Neural crest cell (in vitro differentiated cells): ENCODE results near the gene DAB2IP. TPM values are rescaled to one million over a fixed set of nuclear protein-coding genes. Genes with fewer than 3 reads are reported as not detected.
A peak's percentile ranks its signal among the peaks of the same experiment; 100 is the strongest.

Experiments used
- DNase-seq: peaks from one replicate; pipeline ENCODE4 v3.0.0; 2021; ENCODE audit warnings: low read depth, mixed read lengths, low spot score
- H3K27ac Mint-ChIP-seq: one replicate; pipeline ENCODE4 v1.8.0; 2021; ENCODE audit warnings: mild to moderate bottlenecking, mixed read lengths; ENCODE audit not compliant: unreplicated experiment
- H3K27me3 Mint-ChIP-seq: 2 replicates; pipeline ENCODE4 v1.8.0; 2021; ENCODE audit warnings: low read depth, mild to moderate bottlenecking, mixed read lengths
- H3K36me3 Mint-ChIP-seq: 2 replicates; pipeline ENCODE4 v1.8.0; 2021; ENCODE audit warnings: low read depth, mild to moderate bottlenecking, mixed read lengths
- H3K4me1 Mint-ChIP-seq: 2 replicates; pipeline ENCODE4 v1.8.0; 2021; ENCODE audit warnings: mixed read lengths
- H3K4me3 Mint-ChIP-seq: one replicate; pipeline ENCODE4 v1.8.0; 2021; ENCODE audit warnings: mild to moderate bottlenecking, mixed read lengths
- H3K9me3 Mint-ChIP-seq: 2 replicates; pipeline ENCODE4 v1.8.0; 2021; ENCODE audit warnings: mixed read lengths
- total RNA-seq: library from RNA; stranded (reverse); gene quantifications from 2 replicates; pipeline ENCODE4 v1.2.1, GENCODE V29; 2021
- TF ChIP-seq, protein P1 (sequence below): fragments of 200-600 bp; sonication (generic); conservative IDR thresholded peaks from 2 replicates; pipeline ENCODE4 v1.5.0; 2021; ENCODE audit warnings: antibody characterized with exemption, mild to moderate bottlenecking

DAB2IP gene
- total RNA-seq, 1 donor from 2014 or later: 48.3 TPM

- H3K27me3 Mint-ChIP-seq: no peaks in the 10 kb centered on the region
- no peak overlapping the region for H3K27ac Mint-ChIP-seq
- no peaks in the 10 kb centered on the region for H3K4me1 Mint-ChIP-seq
- TF ChIP-seq, protein P1, sequence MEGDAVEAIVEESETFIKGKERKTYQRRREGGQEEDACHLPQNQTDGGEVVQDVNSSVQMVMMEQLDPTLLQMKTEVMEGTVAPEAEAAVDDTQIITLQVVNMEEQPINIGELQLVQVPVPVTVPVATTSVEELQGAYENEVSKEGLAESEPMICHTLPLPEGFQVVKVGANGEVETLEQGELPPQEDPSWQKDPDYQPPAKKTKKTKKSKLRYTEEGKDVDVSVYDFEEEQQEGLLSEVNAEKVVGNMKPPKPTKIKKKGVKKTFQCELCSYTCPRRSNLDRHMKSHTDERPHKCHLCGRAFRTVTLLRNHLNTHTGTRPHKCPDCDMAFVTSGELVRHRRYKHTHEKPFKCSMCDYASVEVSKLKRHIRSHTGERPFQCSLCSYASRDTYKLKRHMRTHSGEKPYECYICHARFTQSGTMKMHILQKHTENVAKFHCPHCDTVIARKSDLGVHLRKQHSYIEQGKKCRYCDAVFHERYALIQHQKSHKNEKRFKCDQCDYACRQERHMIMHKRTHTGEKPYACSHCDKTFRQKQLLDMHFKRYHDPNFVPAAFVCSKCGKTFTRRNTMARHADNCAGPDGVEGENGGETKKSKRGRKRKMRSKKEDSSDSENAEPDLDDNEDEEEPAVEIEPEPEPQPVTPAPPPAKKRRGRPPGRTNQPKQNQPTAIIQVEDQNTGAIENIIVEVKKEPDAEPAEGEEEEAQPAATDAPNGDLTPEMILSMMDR: no peak
- H3K9me3 Mint-ChIP-seq: no peaks in the 10 kb centered on the region
- H3K4me3 Mint-ChIP-seq: no peak overlapping the region
- peaks cover 9% of the 10 kb centered on the region for H3K36me3 Mint-ChIP-seq
- DNase-seq: no peak
These were observed 119.2 kb downstream of the DAB2IP start for GRCh38 chr9:121770415-121771273.

DNA sequence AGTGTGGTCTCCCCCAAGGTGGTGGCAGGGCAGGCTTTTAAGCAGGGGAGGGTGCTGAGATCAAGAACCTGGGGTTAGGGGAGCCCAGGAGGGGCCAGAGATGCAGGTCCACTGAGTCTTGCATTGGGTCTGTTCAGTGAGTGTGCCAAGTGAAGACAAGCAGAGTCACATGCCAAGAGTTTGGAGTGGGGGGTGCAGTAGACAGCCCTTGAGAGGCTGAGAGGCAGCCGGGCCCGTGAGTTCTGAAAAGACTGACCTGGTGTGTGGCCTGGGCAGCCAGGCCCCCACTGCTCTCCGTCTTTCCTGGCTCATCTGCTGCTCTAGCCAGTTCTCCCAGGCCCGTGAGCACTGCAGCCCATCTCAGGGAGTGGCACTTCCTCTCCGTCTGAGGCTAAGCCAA, 120.0 kb downstream of the DAB2IP start:
- H3K4me1 Mint-ChIP-seq: no peaks in the 10 kb centered on the region
- TF ChIP-seq, protein P1: no peak

GRCh38 chr9:121771851-121772599, 120.6 kb downstream of the DAB2IP start:
- Mint-ChIP-seq H3K36me3 (peaks cover 16% of the 10 kb centered on the region), H3K27ac (peak overlapping the region; percentile 62), H3K4me3 (no peak overlapping the region), H3K27me3 (no peaks in the 10 kb centered on the region), H3K9me3 (no peaks in the 10 kb centered on the region), H3K4me1 (no peaks in the 10 kb centered on the region)
- TF ChIP-seq, protein P1: no peak
- DNase-seq: no peak

More for the DNA sequence above, 120.0 kb downstream of the DAB2IP start:
- Mint-ChIP-seq H3K27ac (no peak overlapping the region), H3K4me3 (no peak overlapping the region), H3K27me3 (no peaks in the 10 kb centered on the region), H3K36me3 (peaks cover 12% of the 10 kb centered on the region), H3K9me3 (no peaks in the 10 kb centered on the region)
- no peak for DNase-seq

- Mint-ChIP-seq H3K27ac (no peak overlapping the region), H3K4me1 (no peaks in the 10 kb centered on the region), H3K36me3 (peaks cover 22% of the 10 kb centered on the region), H3K4me3 (no peak overlapping the region), H3K27me3 (no peaks in the 10 kb centered on the region), H3K9me3 (no peaks in the 10 kb centered on the region)
- DNase-seq: no peak
- TF ChIP-seq, protein P1: no peak
These were observed 121.3 kb downstream of the DAB2IP start for GRCh38 chr9:121772600-121773285.

- Mint-ChIP-seq H3K9me3 (no peaks in the 10 kb centered on the region), H3K27ac (no peak overlapping the region), H3K27me3 (no peaks in the 10 kb centered on the region), H3K4me1 (peaks cover 1% of the 10 kb centered on the region), H3K36me3 (peaks cover 26% of the 10 kb centered on the region), H3K4me3 (no peak overlapping the region)
- DNase-seq: no peak
- TF ChIP-seq, protein P1: no peak
These were observed 122.0 kb downstream of the DAB2IP start for GRCh38 chr9:121773286-121773953.
